HEK293T (cell line): Measurements from ENCODE around the gene FAHD2A.
"Not testable (repeated sequence)": the region's sequence is repeated elsewhere in the genome, so short reads cannot be mapped to it uniquely, and the experiment has no call there.

Experiments
- CTCF ChIA-PET: fragments of 350-600 bp; formaldehyde crosslinking; extraction: SDS; loops from one replicate; lab custom pipeline; 2021; ENCODE audit warnings: antibody characterized with exemption, inconsistent platforms; lab: Yijun Ruan, JAX
- POLR2A ChIA-PET: fragments of 350-600 bp; formaldehyde crosslinking; extraction: SDS; loops from one replicate; lab custom pipeline; 2020; ENCODE audit warnings: antibody characterized with exemption, inconsistent platforms; lab: Yijun Ruan, JAX
- DNase-seq: peaks from one replicate; pipeline ENCODE4 v3.0.0; 2012; ENCODE audit warnings: mixed read lengths; ENCODE audit errors: extremely low spot score
- ARNT ChIP-seq: fragments of 450-650 bp; IDR thresholded peaks from 2 replicates; pipeline ENCODE4 v1.6.1; 2017; ENCODE audit warnings: mild to moderate bottlenecking
- BHLHE40 ChIP-seq: fragments of 450-650 bp; IDR thresholded peaks from 2 replicates; pipeline ENCODE4 v1.6.1; 2016; ENCODE audit warnings: mild to moderate bottlenecking, moderate library complexity, borderline replicate concordance
- CTBP1 ChIP-seq: fragments of 450-650 bp; IDR thresholded peaks from 2 replicates; pipeline ENCODE4 v1.6.1; 2016; ENCODE audit warnings: borderline replicate concordance
- ELF4 ChIP-seq: fragments of 450-650 bp; IDR thresholded peaks from 2 replicates; pipeline ENCODE4 v1.6.1; 2017; ENCODE audit warnings: antibody characterized with exemption
- FOXA1 ChIP-seq: fragments of 450-650 bp; IDR thresholded peaks from 2 replicates; pipeline ENCODE4 v1.6.1; 2016; ENCODE audit warnings: mild to moderate bottlenecking
- FOXK2 ChIP-seq: fragments of 450-650 bp; IDR thresholded peaks from 2 replicates; pipeline ENCODE4 v1.6.1; 2016; ENCODE audit warnings: mild to moderate bottlenecking
- FOXM1 ChIP-seq: fragments of 450-650 bp; IDR thresholded peaks from 2 replicates; pipeline ENCODE4 v1.6.1; 2017; ENCODE audit warnings: mild to moderate bottlenecking, borderline replicate concordance
- HDGF ChIP-seq: fragments of 450-650 bp; IDR thresholded peaks from 2 replicates; pipeline ENCODE4 v1.6.1; 2017; ENCODE audit warnings: antibody characterized with exemption, borderline replicate concordance
- L3MBTL2 ChIP-seq: fragments of 450-650 bp; conservative IDR thresholded peaks from 2 replicates; pipeline ENCODE4 v1.6.1; 2016; ENCODE audit warnings: mild to moderate bottlenecking
- LEF1 ChIP-seq: fragments of 450-650 bp; IDR thresholded peaks from 2 replicates; pipeline ENCODE4 v1.6.1; 2017; ENCODE audit warnings: mild to moderate bottlenecking, borderline replicate concordance
- NFRKB ChIP-seq: fragments of 450-650 bp; IDR thresholded peaks from 2 replicates; pipeline ENCODE4 v1.6.1; 2016; ENCODE audit warnings: mild to moderate bottlenecking, moderate library complexity
- SP1 ChIP-seq: fragments of 450-650 bp; IDR thresholded peaks from 2 replicates; pipeline ENCODE4 v1.6.1; 2017
- SUZ12 ChIP-seq: fragments of 450-650 bp; IDR thresholded peaks from 2 replicates; pipeline ENCODE4 v1.6.1; 2016; ENCODE audit warnings: mild to moderate bottlenecking
- TARDBP ChIP-seq: fragments of 450-650 bp; IDR thresholded peaks from 2 replicates; pipeline ENCODE4 v1.6.1; 2016
- ZNF384 ChIP-seq: fragments of 450-650 bp; IDR thresholded peaks from 2 replicates; pipeline ENCODE4 v1.6.1; 2016
- TF ChIP-seq, protein P1 (sequence below): fragments of 450-650 bp; IDR thresholded peaks from 2 replicates; pipeline ENCODE4 v1.6.1; 2016

Gene FAHD2A

GRCh38 chr2:95391641-95392310, 10.7 kb upstream of the FAHD2A start:
- TF ChIP-seq FOXM1 (no peak), FOXA1 (no peak), TARDBP (no peak), NFRKB (no peak), ZNF384 (no peak), L3MBTL2 (no peak), SP1 (no peak), CTBP1 (no peak)
- TF ChIP-seq, protein P1, sequence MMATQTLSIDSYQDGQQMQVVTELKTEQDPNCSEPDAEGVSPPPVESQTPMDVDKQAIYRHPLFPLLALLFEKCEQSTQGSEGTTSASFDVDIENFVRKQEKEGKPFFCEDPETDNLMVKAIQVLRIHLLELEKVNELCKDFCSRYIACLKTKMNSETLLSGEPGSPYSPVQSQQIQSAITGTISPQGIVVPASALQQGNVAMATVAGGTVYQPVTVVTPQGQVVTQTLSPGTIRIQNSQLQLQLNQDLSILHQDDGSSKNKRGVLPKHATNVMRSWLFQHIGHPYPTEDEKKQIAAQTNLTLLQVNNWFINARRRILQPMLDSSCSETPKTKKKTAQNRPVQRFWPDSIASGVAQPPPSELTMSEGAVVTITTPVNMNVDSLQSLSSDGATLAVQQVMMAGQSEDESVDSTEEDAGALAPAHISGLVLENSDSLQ, result no peak
- ChIA-PET CTCF (no interaction called here), POLR2A (interaction anchor here (1.7 kb wide), 1 partner anchor 11 kb away, joined by 9 read pairs; the partner anchor contains the start of gene FAHD2A)
- no peak for DNase-seq

- ChIA-PET CTCF (interaction anchor here (1.5 kb wide), 1 partner anchor 8 kb away, joined by 3 read pairs; no protein-coding TSS in a partner anchor), POLR2A (interaction anchor here (1.7 kb wide), 2 partner anchors 9 to 11 kb away, joined by 9 read pairs; partner anchors contain the start of gene FAHD2A)
- TF ChIP-seq LEF1 (no peak), FOXA1 (no peak), SP1 (no peak), ZNF384 (no peak), FOXM1 (no peak), BHLHE40 (no peak), ARNT (no peak)
- DNase-seq, result no peak
Observed at GRCh38 chr2:95392320-95392719, 10.2 kb upstream of the FAHD2A start.

GRCh38 chr2:95392730-95393455, 9.6 kb upstream of the FAHD2A start:
- TF ChIP-seq SUZ12, result no peak
- TF ChIP-seq, protein P1, result no peak
- TF ChIP-seq NFRKB, result no peak
- ChIA-PET POLR2A (interaction anchor here (1.7 kb wide), 2 partner anchors 9 to 10 kb away, joined by 9 read pairs; partner anchors contain the start of gene FAHD2A), CTCF (interaction anchor here (1.5 kb wide), 1 partner anchor 9 kb away, joined by 3 read pairs; no protein-coding TSS in a partner anchor)
- DNase-seq, result no peak

DNA sequence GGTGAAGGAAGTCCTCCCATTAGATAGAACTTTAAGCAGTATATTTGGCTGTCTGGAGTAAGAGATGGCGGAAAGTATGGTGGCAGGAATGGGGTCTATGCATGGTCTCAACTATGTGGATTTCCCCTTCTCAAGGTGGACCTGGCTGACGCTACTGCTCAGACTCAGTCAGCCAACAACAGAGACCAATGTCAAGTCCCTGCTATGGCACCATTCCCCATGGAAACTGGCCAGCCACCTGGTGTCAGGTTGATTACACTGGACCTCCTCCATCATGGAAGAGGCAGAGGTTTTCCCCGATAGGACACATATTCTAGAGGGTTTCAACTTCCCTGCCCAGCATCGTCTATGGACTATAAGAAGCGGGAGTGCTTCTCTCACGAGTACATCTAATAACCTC, 8.6 kb upstream of the FAHD2A start:
- ChIA-PET CTCF (interaction anchor here (0.6 kb wide), 1 partner anchor 9 kb away, joined by 4 read pairs; the partner anchor contains the start of gene FAHD2A), POLR2A (interaction anchor here (1.7 kb wide), 1 partner anchor 8 kb away, joined by 9 read pairs; no protein-coding TSS in a partner anchor)
- DNase-seq, result no peak
- TF ChIP-seq LEF1 (no peak), BHLHE40 (no peak), SUZ12 (no peak), FOXM1 (no peak), SP1 (no peak), ZNF384 (no peak), ELF4 (no peak), HDGF (no peak), FOXA1 (no peak), NFRKB (no peak), FOXK2 (no peak), ARNT (no peak), CTBP1 (no peak), L3MBTL2 (no peak), TARDBP (no peak)
- TF ChIP-seq, protein P1, result no peak

- CTCF ChIA-PET, result no interaction called here
- POLR2A ChIA-PET, result no interaction called here
- TF ChIP-seq FOXA1 (no peak), NFRKB (no peak), SP1 (no peak), HDGF (no peak), TARDBP (no peak), BHLHE40 (no peak), FOXK2 (no peak)
- DNase-seq, result no peak
Observed at GRCh38 chr2:95399061-95399460, 3.4 kb upstream of the FAHD2A start.

GRCh38 chr2:95401480-95401879, 1.0 kb upstream of the FAHD2A start:
- no peak for DNase-seq
- TF ChIP-seq LEF1, result no peak
- no peak for TF ChIP-seq ARNT
- TF ChIP-seq, protein P1, result no peak
- TF ChIP-seq SP1, result no peak
- TF ChIP-seq NFRKB, result no peak
- no peak for TF ChIP-seq HDGF
- no peak for TF ChIP-seq FOXM1
- TF ChIP-seq SUZ12, result no peak
- TF ChIP-seq FOXA1, result no peak
- TF ChIP-seq ELF4, result no peak
- TF ChIP-seq L3MBTL2, result no peak
- TF ChIP-seq TARDBP, result no peak
- TF ChIP-seq CTBP1, result no peak
- TF ChIP-seq FOXK2, result no peak
- no peak for TF ChIP-seq ZNF384
- TF ChIP-seq BHLHE40, result no peak
- CTCF ChIA-PET, result interaction anchor here (0.8 to 4.2 kb wide), 2 partner anchors 12 to 56 kb away, joined by 4 to 17 read pairs; no protein-coding TSS in a partner anchor
- POLR2A ChIA-PET, result interaction anchor here (0.8 to 3.8 kb wide), 5 partner anchors 8 to 52 kb away, joined by 4 to 32 read pairs (median 9); no protein-coding TSS in a partner anchor

GRCh38 chr2:95402004-95402369, 521 bp upstream of the FAHD2A start:
- ChIA-PET CTCF (interaction anchor here (0.5 to 4.2 kb wide), 3 partner anchors 13 to 337 kb away, joined by 4 to 17 read pairs (median 6); no protein-coding TSS in a partner anchor), POLR2A (interaction anchor here (0.8 to 3.8 kb wide), 7 partner anchors 9 to 333 kb away, joined by 4 to 32 read pairs (median 9); no protein-coding TSS in a partner anchor)
- DNase-seq, result not testable (repeated sequence)
